ENCODE measurements around the gene FKRP.
"Not testable (repeated sequence)": the region's sequence is repeated elsewhere in the genome, so short reads cannot be mapped to it uniquely, and the experiment has no call there.

The FKRP gene

GRCh38 chr19:46762245-46762890 is 16.5 kb downstream of the FKRP start:
- Histone ChIP-seq H3K36me3 (ENCODE audit: control insufficient read depth, insufficient read depth, low read length) (peaks cover 6% of the 10 kb centered on the region; the same call in 1 of the 2 replicates), H3K9me3 (ENCODE audit: control insufficient read depth, insufficient read depth, low read length) (no peaks in the 10 kb centered on the region), H3K4me1 (ENCODE audit: control insufficient read depth, insufficient read depth, low read length) (0 out of 2 replicates have a peak, but pooled peaks cover 4% of the 10 kb centered on the region), H3K27ac (ENCODE audit: low read depth, low read length) (no peak overlapping the region), H3K4me3 (ENCODE audit: low read depth, low read length) (no peak overlapping the region), H3K27me3 (ENCODE audit: control insufficient read depth, insufficient read depth, low read length) (no peaks in the 10 kb centered on the region), H3K9ac (ENCODE audit: low read depth, low read length) (no peak overlapping the region)

- no peak overlapping the region for H3K9ac ChIP-seq (ENCODE audit: low read depth, low read length)
- H3K4me1 ChIP-seq (ENCODE audit: control insufficient read depth, insufficient read depth, low read length), result 0 out of 2 replicates have a peak, but pooled peaks cover 2% of the 10 kb centered on the region
These were observed 19.0 kb downstream of the FKRP start for GRCh38 chr19:46764817-46765291.

DNA sequence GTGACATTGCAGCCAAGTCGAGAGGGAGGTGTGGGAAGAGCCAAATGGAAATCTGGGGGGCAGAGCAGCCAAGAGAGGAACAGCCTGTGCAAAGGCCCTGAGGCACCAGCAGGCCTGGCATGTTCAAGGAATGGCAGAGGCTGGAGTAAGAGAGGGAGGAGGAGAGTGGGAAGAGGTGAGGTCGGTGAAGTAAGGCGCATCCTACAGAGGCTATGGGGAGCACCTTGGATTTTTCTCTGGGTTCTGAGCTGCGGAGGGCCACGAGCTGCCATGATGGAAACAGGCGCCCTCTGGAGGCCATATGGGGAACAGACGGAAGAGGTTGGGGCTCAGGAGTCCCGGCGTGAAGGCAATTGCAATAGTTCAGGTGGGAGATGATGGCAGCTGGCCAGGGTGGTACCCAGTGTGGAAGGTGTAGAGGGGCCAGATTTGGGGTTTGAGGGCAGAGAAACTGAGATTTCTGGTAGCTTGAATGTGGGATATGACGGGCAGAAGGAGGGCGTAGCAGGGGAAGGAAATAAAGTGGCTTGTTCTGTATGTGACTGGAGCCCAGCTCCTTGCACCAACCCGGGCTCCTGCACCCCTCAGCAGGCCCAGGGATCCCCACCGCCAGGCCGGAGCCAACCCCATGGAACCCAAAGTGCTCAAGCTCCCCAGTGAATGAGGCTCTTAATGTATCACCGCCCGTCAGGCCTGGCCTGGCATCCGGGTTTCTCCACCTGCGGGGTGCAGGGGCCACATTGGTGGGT is 20.9 kb downstream of the FKRP start:
- Histone ChIP-seq H3K9me3 (ENCODE audit: control insufficient read depth, insufficient read depth, low read length) (no peaks in the 10 kb centered on the region), H3K9ac (ENCODE audit: low read depth, low read length) (no peak overlapping the region), H3K27ac (ENCODE audit: low read depth, low read length) (no peak overlapping the region), H3K36me3 (ENCODE audit: control insufficient read depth, insufficient read depth, low read length) (no peaks in the 10 kb centered on the region), H3K27me3 (ENCODE audit: control insufficient read depth, insufficient read depth, low read length) (no peaks in the 10 kb centered on the region), H3K4me1 (ENCODE audit: control insufficient read depth, insufficient read depth, low read length) (no peaks in the 10 kb centered on the region), H3K4me3 (ENCODE audit: low read depth, low read length) (no peak overlapping the region)

More at GRCh38 chr19:46764817-46765291, 19.0 kb downstream of the FKRP start:
- Histone ChIP-seq H3K36me3 (ENCODE audit: control insufficient read depth, insufficient read depth, low read length) (no peaks in the 10 kb centered on the region), H3K9me3 (ENCODE audit: control insufficient read depth, insufficient read depth, low read length) (no peaks in the 10 kb centered on the region), H3K4me3 (ENCODE audit: low read depth, low read length) (no peak overlapping the region), H3K27ac (ENCODE audit: low read depth, low read length) (no peak overlapping the region), H3K27me3 (ENCODE audit: control insufficient read depth, insufficient read depth, low read length) (no peaks in the 10 kb centered on the region)

DNA sequence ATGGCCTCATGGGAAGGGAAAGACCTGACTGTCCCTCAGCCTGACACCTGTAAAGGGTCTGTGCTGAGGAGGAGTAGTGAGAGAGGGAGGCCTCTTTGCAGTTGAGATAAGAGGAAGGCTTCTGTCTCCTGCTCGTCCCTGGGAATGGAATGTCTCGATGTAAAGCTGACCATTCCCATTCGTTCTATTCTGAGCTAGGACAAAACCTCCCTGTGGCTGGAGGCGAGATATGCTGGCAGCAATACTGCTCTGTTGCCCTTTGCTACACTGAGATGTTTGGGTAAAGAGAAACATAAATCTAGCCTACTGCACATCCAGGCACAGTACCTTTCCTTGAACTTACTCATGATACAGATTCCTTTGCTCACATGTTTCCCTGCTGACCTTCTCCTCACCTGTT is 22.9 kb downstream of the FKRP start:
- not testable (repeated sequence) for H3K4me1 ChIP-seq (ENCODE audit: control insufficient read depth, insufficient read depth, low read length)

GRCh38 chr19:46772170-46773017 is 26.5 kb downstream of the FKRP start:
- Histone ChIP-seq H3K9ac (ENCODE audit: low read depth, low read length) (no peak overlapping the region), H3K27me3 (ENCODE audit: control insufficient read depth, insufficient read depth, low read length) (no peaks in the 10 kb centered on the region), H3K27ac (ENCODE audit: low read depth, low read length) (no peak overlapping the region), H3K4me1 (ENCODE audit: control insufficient read depth, insufficient read depth, low read length) (no peaks in the 10 kb centered on the region), H3K9me3 (ENCODE audit: control insufficient read depth, insufficient read depth, low read length) (no peaks in the 10 kb centered on the region), H3K4me3 (ENCODE audit: low read depth, low read length) (no peak overlapping the region), H3K36me3 (ENCODE audit: control insufficient read depth, insufficient read depth, low read length) (peaks cover 31% of the 10 kb centered on the region)

More for the DNA sequence above, 22.9 kb downstream of the FKRP start:
- not testable (repeated sequence) for H3K27ac ChIP-seq (ENCODE audit: low read depth, low read length); H3K27me3 ChIP-seq (ENCODE audit: control insufficient read depth, insufficient read depth, low read length); H3K9ac ChIP-seq (ENCODE audit: low read depth, low read length); H3K36me3 ChIP-seq (ENCODE audit: control insufficient read depth, insufficient read depth, low read length); H3K4me3 ChIP-seq (ENCODE audit: low read depth, low read length); H3K9me3 ChIP-seq (ENCODE audit: control insufficient read depth, insufficient read depth, low read length)

GRCh38 chr19:46773018-46773399 is 27.2 kb downstream of the FKRP start:
- Histone ChIP-seq H3K9me3 (ENCODE audit: control insufficient read depth, insufficient read depth, low read length) (no peaks in the 10 kb centered on the region), H3K27ac (ENCODE audit: low read depth, low read length) (no peak overlapping the region), H3K4me3 (ENCODE audit: low read depth, low read length) (no peak overlapping the region), H3K36me3 (ENCODE audit: control insufficient read depth, insufficient read depth, low read length) (peaks cover 36% of the 10 kb centered on the region), H3K27me3 (ENCODE audit: control insufficient read depth, insufficient read depth, low read length) (no peaks in the 10 kb centered on the region), H3K4me1 (ENCODE audit: control insufficient read depth, insufficient read depth, low read length) (no peaks in the 10 kb centered on the region), H3K9ac (ENCODE audit: low read depth, low read length) (no peak overlapping the region)

DNA sequence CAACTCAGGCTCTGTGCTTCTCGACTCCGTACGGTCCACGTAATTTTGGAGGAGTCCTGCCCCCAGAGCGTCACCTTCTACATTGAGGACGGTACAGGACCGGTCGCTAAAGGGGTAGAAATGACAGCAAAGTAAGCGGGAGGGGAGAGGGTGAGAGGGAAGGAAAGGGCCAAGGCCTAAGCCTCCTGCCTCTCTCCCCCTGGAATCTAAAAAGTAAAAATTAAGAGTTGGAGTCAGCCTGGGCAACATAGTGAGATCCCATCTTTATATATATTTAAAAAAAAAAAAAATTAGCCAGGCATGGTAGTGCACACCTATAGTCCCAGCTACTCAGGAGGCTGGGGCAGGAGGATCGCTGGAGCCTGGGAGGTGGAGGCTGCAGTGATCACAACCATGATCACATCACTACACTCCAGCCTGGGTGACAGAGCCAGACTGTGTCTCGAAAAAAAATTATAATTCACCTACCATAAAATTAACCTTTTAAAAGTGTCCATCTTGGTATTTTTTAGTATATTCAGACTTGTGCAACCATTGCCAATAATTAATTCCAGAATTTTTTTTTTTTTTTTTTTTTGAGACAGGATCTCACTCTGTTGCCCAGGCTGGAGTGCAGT is 29.9 kb downstream of the FKRP start:
- H3K9me3 ChIP-seq (ENCODE audit: control insufficient read depth, insufficient read depth, low read length), result no peaks in the 10 kb centered on the region
- no peak overlapping the region for H3K9ac ChIP-seq (ENCODE audit: low read depth, low read length)
- no peak overlapping the region for H3K4me3 ChIP-seq (ENCODE audit: low read depth, low read length)
- H3K27me3 ChIP-seq (ENCODE audit: control insufficient read depth, insufficient read depth, low read length), result no peaks in the 10 kb centered on the region
- H3K4me1 ChIP-seq (ENCODE audit: control insufficient read depth, insufficient read depth, low read length), result no peaks in the 10 kb centered on the region
- no peak overlapping the region for H3K27ac ChIP-seq (ENCODE audit: low read depth, low read length)
- H3K36me3 ChIP-seq (ENCODE audit: control insufficient read depth, insufficient read depth, low read length), result peaks cover 59% of the 10 kb centered on the region

DNA sequence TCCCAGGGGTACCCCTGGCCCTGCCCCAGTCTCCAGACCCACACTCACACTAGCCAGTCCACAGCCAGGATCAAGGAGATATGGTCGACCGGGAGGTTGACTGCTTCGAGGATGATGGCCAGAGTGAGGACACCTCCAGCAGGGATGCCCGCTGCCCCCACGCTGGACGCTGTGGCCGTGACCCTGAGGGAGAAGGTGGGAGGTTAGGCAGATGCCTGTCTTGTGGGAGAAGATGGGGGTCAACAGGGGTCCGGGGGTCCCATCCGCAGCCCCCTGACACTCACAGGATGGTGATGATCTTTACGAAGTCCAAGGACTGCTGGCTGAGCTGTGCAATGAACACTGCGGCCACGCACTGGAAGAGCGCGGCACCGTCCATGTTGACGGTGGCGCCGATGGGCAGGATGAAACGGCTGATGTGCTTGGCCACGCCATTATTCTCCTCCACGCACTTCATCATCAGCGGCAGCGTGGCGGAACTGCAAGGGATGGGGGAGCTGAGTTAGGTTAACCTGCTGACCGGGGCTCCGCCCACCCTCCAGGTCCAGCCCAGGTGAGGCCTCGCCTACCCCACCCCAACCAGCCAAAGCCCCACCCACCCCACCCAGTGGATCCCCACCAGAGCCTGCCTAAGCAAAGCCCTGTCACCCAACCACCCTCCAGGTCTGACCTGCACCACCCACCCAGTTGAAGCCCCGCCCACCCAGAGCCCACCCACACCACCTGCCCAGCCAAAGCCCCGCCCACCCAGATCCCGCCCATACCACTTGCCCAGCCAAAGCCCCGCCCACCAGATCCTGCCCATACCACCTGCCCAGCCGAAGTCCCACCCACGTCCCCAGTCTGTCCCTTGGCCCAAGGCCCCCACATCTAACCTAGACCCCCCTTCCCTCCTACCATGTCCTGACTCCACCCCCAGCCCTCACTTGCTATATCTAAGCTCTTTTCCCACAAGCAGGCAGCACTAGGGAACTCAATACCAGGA is 31.4 kb downstream of the FKRP start:
- no peaks in the 10 kb centered on the region for H3K27me3 ChIP-seq (ENCODE audit: control insufficient read depth, insufficient read depth, low read length)
- H3K9me3 ChIP-seq (ENCODE audit: control insufficient read depth, insufficient read depth, low read length), result no peaks in the 10 kb centered on the region
- no peaks in the 10 kb centered on the region for H3K4me1 ChIP-seq (ENCODE audit: control insufficient read depth, insufficient read depth, low read length)
- H3K27ac ChIP-seq (ENCODE audit: low read depth, low read length), result no peak overlapping the region
- H3K4me3 ChIP-seq (ENCODE audit: low read depth, low read length), result no peak overlapping the region
- H3K36me3 ChIP-seq (ENCODE audit: control insufficient read depth, insufficient read depth, low read length), result peaks cover 73% of the 10 kb centered on the region
- no peak overlapping the region for H3K9ac ChIP-seq (ENCODE audit: low read depth, low read length)

GRCh38 chr19:46777956-46778645 is 32.2 kb downstream of the FKRP start:
- not testable (repeated sequence) for H3K27ac ChIP-seq (ENCODE audit: low read depth, low read length); H3K4me1 ChIP-seq (ENCODE audit: control insufficient read depth, insufficient read depth, low read length); H3K9me3 ChIP-seq (ENCODE audit: control insufficient read depth, insufficient read depth, low read length); H3K4me3 ChIP-seq (ENCODE audit: low read depth, low read length); H3K27me3 ChIP-seq (ENCODE audit: control insufficient read depth, insufficient read depth, low read length); H3K9ac ChIP-seq (ENCODE audit: low read depth, low read length)
- H3K36me3 ChIP-seq (ENCODE audit: control insufficient read depth, insufficient read depth, low read length), result peaks cover 82% of the 10 kb centered on the region
